Panc1 (cell line): ENCODE measurements around the gene FGF7. TPM values are rescaled to one million over a fixed set of nuclear protein-coding genes. Genes with fewer than 3 reads are reported as not detected.
"Not testable (repeated sequence)": the region's sequence is repeated elsewhere in the genome, so short reads cannot be mapped to it uniquely, and the experiment has no call there.

ENCODE experiments used
- ATAC-seq: fragments of 200-7000 bp; cut with Tn5 transposase; 2 replicates; pipeline ENCODE4 v1.9.1; 2020; ENCODE audit warnings: mild to moderate bottlenecking, moderate library complexity
- BruUV-seq: library from RNA; stranded (reverse); fragments of 400-500 nt; replicated peaks from 2 replicates; lab custom pipeline; 2021; lab: Mats Ljungman, UMichigan
- CTCF ChIA-PET: fragments of 300-600 bp; sonication (Branson Sonifier 250); formaldehyde crosslinking; loops from one replicate; lab custom pipeline; 2022; ENCODE audit warnings: antibody characterized with exemption; lab: Charles Lee
- POLR2A ChIA-PET: fragments of 300-600 bp; sonication (Branson Sonifier 250); formaldehyde crosslinking; loops from one replicate; lab custom pipeline; 2022; ENCODE audit warnings: antibody characterized with exemption; lab: Charles Lee
- DNase-seq: peaks from one replicate; pipeline ENCODE4 v3.0.0-alpha.2; 2010; ENCODE audit warnings: low read depth, low spot score
- H3K27ac ChIP-seq: 2 replicates; pipeline ENCODE4 v1.5.1; 2011; ENCODE audit warnings: mild to moderate bottlenecking, low read length, inconsistent platforms
- H3K27me3 ChIP-seq: fragments of 200-500 bp; sonication (Bioruptor generic); 2 replicates; pipeline ENCODE4 v1.6.0; 2014; ENCODE audit warnings: low read length, inconsistent platforms; ENCODE audit not compliant: control insufficient read depth, insufficient read depth
- H3K36me3 ChIP-seq: fragments of 200-500 bp; sonication (Bioruptor generic); 2 replicates; pipeline ENCODE4 v1.5.1; 2014; ENCODE audit warnings: inconsistent platforms, mild to moderate bottlenecking, low read length, moderate library complexity; ENCODE audit not compliant: control insufficient read depth, insufficient read depth
- H3K4me1 ChIP-seq: 2 replicates; pipeline ENCODE4 v1.5.1; 2011; ENCODE audit warnings: inconsistent platforms, mild to moderate bottlenecking, low read length, moderate library complexity; ENCODE audit not compliant: control insufficient read depth, insufficient read depth
- H3K4me3 ChIP-seq, 2 experiments: 2 replicates each; pipeline ENCODE4 v1.5.1; 2011 to 2012; ENCODE audit warnings: low read depth in 2 of 2, low read length in 2 of 2, mild to moderate bottlenecking in 2 of 2, inconsistent platforms in 1 of 2, moderate library complexity in 1 of 2
- H3K9me3 ChIP-seq: fragments of 200-500 bp; sonication (Bioruptor generic); 2 replicates; pipeline ENCODE4 v1.5.1; 2014; ENCODE audit warnings: low read depth, mild to moderate bottlenecking, inconsistent platforms, low read length, moderate library complexity; ENCODE audit not compliant: control insufficient read depth, insufficient read depth
- POLR2AphosphoS5 ChIP-seq: IDR thresholded peaks from 2 replicates; pipeline ENCODE4 v1.6.1; 2012; ENCODE audit warnings: mild to moderate bottlenecking, low read depth, low read length, moderate library complexity
- SIN3A ChIP-seq: IDR thresholded peaks from 2 replicates; pipeline ENCODE4 v1.6.1; 2012; ENCODE audit warnings: low read depth, mild to moderate bottlenecking, low read length, moderate library complexity, borderline replicate concordance; ENCODE audit not compliant: insufficient read depth
- TCF7L2 ChIP-seq: IDR thresholded peaks from 2 replicates; pipeline ENCODE4 v1.6.1; 2011; ENCODE audit warnings: mild to moderate bottlenecking, low read depth, low read length, inconsistent platforms
- in situ Hi-C: cut with HindIII; loops from 2 replicates; pipeline ENCODE4 v1.10.0; 2016; ENCODE audit warnings: low sequenced_read_pairs, low pct_unique_long_range_greater_than_20kb
- intact Hi-C: fragments of 100-400 bp; cut with micrococcal nuclease; formaldehyde crosslinking; loops from one replicate; pipeline ENCODE4 v1.10.0; 2022; ENCODE audit not compliant: unreplicated experiment
- total RNA-seq: library from RNA; stranded (reverse); gene quantifications from one replicate; pipeline ENCODE4 v1.2.1, GENCODE V29; 2021; ENCODE audit not compliant: unreplicated experiment
- TF ChIP-seq, protein P1 (sequence below), 2 experiments: IDR thresholded peaks; 2 replicates each; pipeline ENCODE4 v1.6.1; 2011 to 2012; ENCODE audit warnings: low read depth in 2 of 2, control low read depth in 1 of 2, low read length in 1 of 2, mild to moderate bottlenecking in 1 of 2, moderate library complexity in 1 of 2; ENCODE audit not compliant: insufficient read depth in 1 of 2
- TF ChIP-seq, protein P2 (sequence below): fragments of 450-650 bp; IDR thresholded peaks from 2 replicates; pipeline ENCODE4 v1.5.1; 2017; ENCODE audit warnings: mild to moderate bottlenecking

The FGF7 gene
- total RNA-seq, 1 experiment from 2014 or later, result not detected

DNA sequence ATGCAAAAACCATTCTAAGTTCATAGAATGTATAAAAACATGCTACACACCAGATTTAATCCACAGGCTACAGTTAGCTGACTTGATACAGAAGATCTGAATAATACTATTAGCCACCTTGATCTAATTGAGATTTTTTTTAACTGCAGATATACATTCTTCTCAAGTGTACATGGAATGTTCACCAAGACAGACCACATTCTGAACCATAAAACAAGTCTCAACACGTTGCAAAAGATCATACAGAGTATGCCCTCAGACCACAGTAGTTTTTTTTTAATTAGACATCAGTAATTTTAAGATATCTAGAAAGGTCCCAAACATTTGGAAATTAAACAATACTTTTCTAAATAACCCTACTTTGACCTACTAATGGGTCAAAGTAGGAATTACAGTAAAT lies 83.3 kb downstream of the FGF7 start:
- TF ChIP-seq TCF7L2, result no peak
- TF ChIP-seq, protein P1, sequence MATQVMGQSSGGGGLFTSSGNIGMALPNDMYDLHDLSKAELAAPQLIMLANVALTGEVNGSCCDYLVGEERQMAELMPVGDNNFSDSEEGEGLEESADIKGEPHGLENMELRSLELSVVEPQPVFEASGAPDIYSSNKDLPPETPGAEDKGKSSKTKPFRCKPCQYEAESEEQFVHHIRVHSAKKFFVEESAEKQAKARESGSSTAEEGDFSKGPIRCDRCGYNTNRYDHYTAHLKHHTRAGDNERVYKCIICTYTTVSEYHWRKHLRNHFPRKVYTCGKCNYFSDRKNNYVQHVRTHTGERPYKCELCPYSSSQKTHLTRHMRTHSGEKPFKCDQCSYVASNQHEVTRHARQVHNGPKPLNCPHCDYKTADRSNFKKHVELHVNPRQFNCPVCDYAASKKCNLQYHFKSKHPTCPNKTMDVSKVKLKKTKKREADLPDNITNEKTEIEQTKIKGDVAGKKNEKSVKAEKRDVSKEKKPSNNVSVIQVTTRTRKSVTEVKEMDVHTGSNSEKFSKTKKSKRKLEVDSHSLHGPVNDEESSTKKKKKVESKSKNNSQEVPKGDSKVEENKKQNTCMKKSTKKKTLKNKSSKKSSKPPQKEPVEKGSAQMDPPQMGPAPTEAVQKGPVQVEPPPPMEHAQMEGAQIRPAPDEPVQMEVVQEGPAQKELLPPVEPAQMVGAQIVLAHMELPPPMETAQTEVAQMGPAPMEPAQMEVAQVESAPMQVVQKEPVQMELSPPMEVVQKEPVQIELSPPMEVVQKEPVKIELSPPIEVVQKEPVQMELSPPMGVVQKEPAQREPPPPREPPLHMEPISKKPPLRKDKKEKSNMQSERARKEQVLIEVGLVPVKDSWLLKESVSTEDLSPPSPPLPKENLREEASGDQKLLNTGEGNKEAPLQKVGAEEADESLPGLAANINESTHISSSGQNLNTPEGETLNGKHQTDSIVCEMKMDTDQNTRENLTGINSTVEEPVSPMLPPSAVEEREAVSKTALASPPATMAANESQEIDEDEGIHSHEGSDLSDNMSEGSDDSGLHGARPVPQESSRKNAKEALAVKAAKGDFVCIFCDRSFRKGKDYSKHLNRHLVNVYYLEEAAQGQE (IDR thresholded peaks at IDR 0.05; ENCODE audit: insufficient read depth in 1 of 2, low read depth in 2 of 2, low read length in 1 of 2), result no peak
- TF ChIP-seq SIN3A, result no peak
- no peak for TF ChIP-seq POLR2AphosphoS5
- TF ChIP-seq, protein P2, sequence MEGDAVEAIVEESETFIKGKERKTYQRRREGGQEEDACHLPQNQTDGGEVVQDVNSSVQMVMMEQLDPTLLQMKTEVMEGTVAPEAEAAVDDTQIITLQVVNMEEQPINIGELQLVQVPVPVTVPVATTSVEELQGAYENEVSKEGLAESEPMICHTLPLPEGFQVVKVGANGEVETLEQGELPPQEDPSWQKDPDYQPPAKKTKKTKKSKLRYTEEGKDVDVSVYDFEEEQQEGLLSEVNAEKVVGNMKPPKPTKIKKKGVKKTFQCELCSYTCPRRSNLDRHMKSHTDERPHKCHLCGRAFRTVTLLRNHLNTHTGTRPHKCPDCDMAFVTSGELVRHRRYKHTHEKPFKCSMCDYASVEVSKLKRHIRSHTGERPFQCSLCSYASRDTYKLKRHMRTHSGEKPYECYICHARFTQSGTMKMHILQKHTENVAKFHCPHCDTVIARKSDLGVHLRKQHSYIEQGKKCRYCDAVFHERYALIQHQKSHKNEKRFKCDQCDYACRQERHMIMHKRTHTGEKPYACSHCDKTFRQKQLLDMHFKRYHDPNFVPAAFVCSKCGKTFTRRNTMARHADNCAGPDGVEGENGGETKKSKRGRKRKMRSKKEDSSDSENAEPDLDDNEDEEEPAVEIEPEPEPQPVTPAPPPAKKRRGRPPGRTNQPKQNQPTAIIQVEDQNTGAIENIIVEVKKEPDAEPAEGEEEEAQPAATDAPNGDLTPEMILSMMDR, result no peak
- ChIA-PET POLR2A (no interaction called here), CTCF (no interaction called here)
- Histone ChIP-seq H3K27me3 (no peaks in the 10 kb centered on the region), H3K27ac (no peak overlapping the region), H3K4me1 (no peaks in the 10 kb centered on the region), H3K36me3 (no peaks in the 10 kb centered on the region), H3K4me3 (no peak overlapping the region), H3K9me3 (no peaks in the 10 kb centered on the region)
- intact Hi-C loops (no loop called here), in situ Hi-C loops (no loop called here)
- DNase-seq (no peak), ATAC-seq (no peak)
- BruUV-seq, result no TSS peak

DNA sequence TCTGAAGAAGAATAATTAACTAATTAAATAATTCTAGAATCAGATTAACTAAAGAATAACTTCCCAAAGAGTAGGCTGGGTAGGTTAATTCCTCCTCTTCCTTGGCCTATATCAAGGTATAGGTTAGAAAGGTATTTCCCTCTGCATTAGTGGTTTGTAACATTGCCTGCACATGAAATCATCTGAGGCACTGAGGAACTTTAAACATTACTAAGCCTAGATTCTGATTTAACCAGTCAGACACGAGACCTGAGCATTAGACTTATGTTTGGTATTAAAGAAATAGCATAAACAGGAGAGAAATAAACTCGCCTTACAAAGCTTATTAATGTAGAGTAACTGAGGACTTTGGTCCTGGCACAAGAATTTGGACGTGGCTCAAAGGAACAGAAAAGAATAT lies 84.2 kb downstream of the FGF7 start:
- Histone ChIP-seq H3K27me3 (no peaks in the 10 kb centered on the region), H3K9me3 (no peaks in the 10 kb centered on the region), H3K4me1 (no peaks in the 10 kb centered on the region), H3K4me3 (no peak overlapping the region), H3K36me3 (no peaks in the 10 kb centered on the region), H3K27ac (no peak overlapping the region)
- POLR2A ChIA-PET, result no interaction called here
- no peak for ATAC-seq
- BruUV-seq, result no TSS peak
- CTCF ChIA-PET, result no interaction called here
- in situ Hi-C loops, result no loop called here
- no peak for DNase-seq
- intact Hi-C loops, result no loop called here
- TF ChIP-seq, protein P1 (IDR thresholded peaks at IDR 0.05; ENCODE audit: insufficient read depth in 1 of 2, low read depth in 2 of 2, low read length in 1 of 2), result no peak
- TF ChIP-seq POLR2AphosphoS5 (no peak), SIN3A (no peak), TCF7L2 (no peak)
- TF ChIP-seq, protein P2, result no peak

DNA sequence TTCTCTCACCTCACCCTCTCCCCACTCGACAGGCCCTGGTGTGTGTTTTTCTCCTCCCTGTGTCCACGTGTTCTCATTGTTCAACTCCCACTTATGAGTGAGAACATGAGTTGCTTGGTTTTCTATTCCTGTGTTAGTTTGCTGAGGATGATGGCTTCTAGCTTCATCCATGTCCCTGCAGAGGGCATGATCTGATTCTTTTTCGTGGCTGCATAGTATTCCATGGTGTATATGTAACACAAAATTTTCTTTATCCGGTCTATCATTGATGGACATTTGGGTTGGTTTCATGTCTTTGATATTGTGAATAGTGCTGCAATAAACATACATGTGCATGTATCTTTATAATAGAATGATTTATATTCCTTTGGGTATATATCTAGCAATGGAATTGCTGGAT lies 89.7 kb downstream of the FGF7 start:
- H3K36me3 ChIP-seq, H3K27me3 ChIP-seq, H3K4me3 ChIP-seq, CTCF ChIA-PET, BruUV-seq, H3K9me3 ChIP-seq, ATAC-seq, H3K27ac ChIP-seq, H3K4me1 ChIP-seq, DNase-seq, in situ Hi-C loops, intact Hi-C loops, POLR2A ChIA-PET: not testable (repeated sequence)
